Natural killer cell (primary cell): Measurements from ENCODE around the gene CDC27. TPM values are rescaled to one million over a fixed set of nuclear protein-coding genes. Genes with fewer than 3 reads are reported as not detected.

Source experiments
- ATAC-seq, 3 donors: fragments of 150-1000 bp in 2 of 3; fragments of 200-7000 bp in 1 of 3; cut with Tn5 transposase; 1 replicate in 1 of 3; 2 replicates in 2 of 3; pipeline ENCODE4 v1.10.0; 2021; ENCODE audit warnings: mild to moderate bottlenecking in 2 of 3, moderate library complexity in 2 of 3
- DNase-seq, 2 donors: peaks; one replicate each; pipeline versions ENCODE4 v3.0.0 to v3.0.0-alpha.2; 2013 to 2021; ENCODE audit warnings: mixed read lengths in 1 of 2
- H3K27ac ChIP-seq: one replicate; pipeline ENCODE4 v1.5.1; 2013; ENCODE audit warnings: mild to moderate bottlenecking, low read length
- H3K27me3 ChIP-seq: one replicate; pipeline ENCODE4 v1.6.1; 2013; ENCODE audit warnings: low read length; ENCODE audit not compliant: control insufficient read depth, insufficient read depth
- H3K36me3 ChIP-seq: one replicate; pipeline ENCODE4 v1.6.1; 2013; ENCODE audit warnings: low read length; ENCODE audit not compliant: control insufficient read depth, insufficient read depth
- H3K4me1 ChIP-seq: one replicate; pipeline ENCODE4 v1.6.1; 2013; ENCODE audit warnings: low read length; ENCODE audit not compliant: control insufficient read depth, insufficient read depth
- H3K4me3 ChIP-seq: one replicate; pipeline ENCODE4 v1.5.1; 2013; ENCODE audit warnings: low read length
- H3K9me3 ChIP-seq: one replicate; pipeline ENCODE4 v1.6.1; 2013; ENCODE audit warnings: low read length; ENCODE audit not compliant: control insufficient read depth, insufficient read depth
- H3K27ac Mint-ChIP-seq, 2 donors: one replicate each; pipeline ENCODE4 v1.8.0; 2022; ENCODE audit warnings: mild to moderate bottlenecking in 2 of 2, mixed read lengths in 2 of 2, moderate library complexity in 1 of 2
- H3K27me3 Mint-ChIP-seq, 2 donors: one replicate each; pipeline ENCODE4 v1.8.0; 2022; ENCODE audit warnings: low read depth in 2 of 2, mixed read lengths in 2 of 2
- H3K36me3 Mint-ChIP-seq: one replicate; pipeline ENCODE4 v1.8.0; 2022; ENCODE audit warnings: mixed read lengths
- H3K4me1 Mint-ChIP-seq, 2 donors: one replicate each; pipeline ENCODE4 v1.8.0; 2022; ENCODE audit warnings: mixed read lengths in 2 of 2
- H3K4me3 Mint-ChIP-seq: one replicate; pipeline ENCODE4 v1.8.0; 2022; ENCODE audit warnings: mild to moderate bottlenecking, moderate library complexity, mixed read lengths
- H3K9me3 Mint-ChIP-seq, 2 donors: one replicate each; pipeline ENCODE4 v1.8.0; 2022; ENCODE audit warnings: mixed read lengths in 2 of 2
- CTCF ChIP-seq: fragments of 200-600 bp; IDR thresholded peaks from one replicate; pipeline ENCODE4 v1.8.0; 2022; ENCODE audit warnings: antibody characterized with exemption
- WGBS: methylation state at CpG from one replicate; pipeline ENCODE4 v1.1.7; 2013; ENCODE audit warnings: missing lambda C conversion rate; ENCODE audit not compliant: insufficient coverage; 5-methylcytosine and 5-hydroxymethylcytosine counted together
- intact Hi-C: fragments of 100-400 bp; cut with micrococcal nuclease; formaldehyde crosslinking; loops from one replicate; pipeline ENCODE4 v1.14.2; 2022
- total RNA-seq, 4 donors: library from RNA; stranded (reverse); fragments of 120-200 nt in 1 of 4; gene quantifications; one replicate each; pipeline versions ENCODE4 v1.2.3 to v1.2.4, GENCODE V29; 2013 to 2022

CDC27 gene
- total RNA-seq, 3 donors from 2014 or later (not counting 1 experiment from before 2014, with no cell fraction given), result 77.3 to 87.3 (median 78.8) TPM

GRCh38 chr17:47235923-47236322 is 46.8 kb upstream of the CDC27 start:
- Histone ChIP-seq H3K27me3 (no peaks in the 10 kb centered on the region), H3K4me3 (no peak overlapping the region), H3K27ac (no peak overlapping the region), H3K4me1 (peaks cover 8% of the 10 kb centered on the region), H3K9me3 (peaks cover 5% of the 10 kb centered on the region), H3K36me3 (no peaks in the 10 kb centered on the region)
- WGBS, result 100% methylated on average over 1 of the region's 2 CpGs
- ATAC-seq, result no peak
- peaks cover 15 to 16% of the 10 kb centered on the region in 2 donors for H3K4me1 Mint-ChIP-seq
- intact Hi-C loops, result no loop called here
- no peak for DNase-seq
- no peak for TF ChIP-seq CTCF
- no peaks in the 10 kb centered on the region for H3K9me3 Mint-ChIP-seq
- no peaks in the 10 kb centered on the region for H3K27me3 Mint-ChIP-seq
- no peak overlapping the region for H3K27ac Mint-ChIP-seq
- H3K36me3 Mint-ChIP-seq, result no peaks in the 10 kb centered on the region
- H3K4me3 Mint-ChIP-seq, result no peak overlapping the region

DNA sequence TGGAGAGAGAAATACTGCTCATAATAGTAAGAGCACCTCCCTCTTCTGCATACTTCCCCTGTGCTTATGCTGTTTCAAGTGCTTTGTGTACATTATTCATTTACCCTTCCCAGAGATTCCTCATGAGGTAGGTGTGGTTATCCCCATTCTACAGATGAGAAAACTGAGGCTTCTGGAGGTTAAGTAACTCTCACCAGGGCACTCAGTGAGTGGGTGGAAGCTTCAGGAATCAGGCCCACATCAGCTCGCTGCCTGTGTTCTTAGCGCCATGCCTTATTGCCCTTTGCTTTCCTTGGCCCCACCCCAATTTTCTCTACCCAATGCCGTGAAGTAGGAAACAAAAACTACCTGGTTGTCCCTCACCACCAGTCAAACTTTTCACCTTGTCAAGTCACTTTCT is 46.4 kb upstream of the CDC27 start:
- no peaks in the 10 kb centered on the region for H3K36me3 Mint-ChIP-seq
- WGBS, result 98% methylated on average over 3 of the region's 3 CpGs
- ATAC-seq, result no peak

DNA sequence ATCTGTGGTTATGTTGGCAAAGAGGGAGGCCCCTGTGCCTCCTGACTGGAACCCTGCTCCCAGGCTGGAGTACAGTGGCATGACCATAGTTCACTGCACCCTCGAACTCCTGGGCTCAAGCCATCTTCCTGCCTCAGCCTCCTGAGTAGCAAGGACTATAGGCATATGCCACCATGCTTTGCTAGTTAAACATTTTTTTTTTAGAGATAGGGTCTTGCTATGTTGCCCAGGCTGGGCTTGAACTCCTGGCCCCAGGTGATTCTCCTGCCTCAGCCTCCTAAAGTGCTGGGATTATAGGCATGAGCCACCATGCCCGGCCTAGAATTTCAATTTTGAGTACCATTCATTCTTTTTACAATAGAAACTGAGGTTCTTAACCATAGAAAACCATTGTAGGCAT is 43.4 kb upstream of the CDC27 start:
- Histone ChIP-seq H3K4me3 (no peak overlapping the region), H3K9me3 (peaks cover 5% of the 10 kb centered on the region), H3K4me1 (peaks cover 9% of the 10 kb centered on the region), H3K27me3 (no peaks in the 10 kb centered on the region), H3K27ac (no peak overlapping the region), H3K36me3 (no peaks in the 10 kb centered on the region)
- intact Hi-C loops, result no loop called here
- H3K36me3 Mint-ChIP-seq, result no peaks in the 10 kb centered on the region
- WGBS, result 94% methylated on average over 2 of the region's 2 CpGs
- H3K27me3 Mint-ChIP-seq, result peaks cover 10 to 11% of the 10 kb centered on the region in 2 donors
- peaks cover 11 to 17% of the 10 kb centered on the region in 2 donors for H3K4me1 Mint-ChIP-seq
- no peak overlapping the region for H3K27ac Mint-ChIP-seq
- DNase-seq (no peak), ATAC-seq (no peak)
- no peaks in the 10 kb centered on the region for H3K9me3 Mint-ChIP-seq
- TF ChIP-seq CTCF, result no peak
- H3K4me3 Mint-ChIP-seq, result no peak overlapping the region

More for the DNA sequence above, 46.4 kb upstream of the CDC27 start:
- no peak for TF ChIP-seq CTCF
- Histone ChIP-seq H3K9me3 (peaks cover 5% of the 10 kb centered on the region), H3K36me3 (no peaks in the 10 kb centered on the region), H3K4me1 (peaks cover 8% of the 10 kb centered on the region), H3K27ac (no peak overlapping the region), H3K4me3 (no peak overlapping the region), H3K27me3 (no peaks in the 10 kb centered on the region)
- Mint-ChIP-seq H3K27ac (no peak overlapping the region), H3K4me3 (no peak overlapping the region), H3K27me3 (peaks cover 0 to 2% of the 10 kb centered on the region in 2 donors), H3K9me3 (no peaks in the 10 kb centered on the region), H3K4me1 (peaks cover 13 to 15% of the 10 kb centered on the region in 2 donors)
- DNase-seq, result no peak
- intact Hi-C loops, result no loop called here

- Mint-ChIP-seq H3K4me3 (no peak overlapping the region), H3K27ac (no peak overlapping the region), H3K4me1 (peaks cover 11 to 17% of the 10 kb centered on the region in 2 donors), H3K36me3 (no peaks in the 10 kb centered on the region), H3K27me3 (peaks cover 10 to 11% of the 10 kb centered on the region in 2 donors), H3K9me3 (no peaks in the 10 kb centered on the region)
- Histone ChIP-seq H3K4me1 (peaks cover 9% of the 10 kb centered on the region), H3K9me3 (no peaks in the 10 kb centered on the region), H3K36me3 (no peaks in the 10 kb centered on the region), H3K4me3 (no peak overlapping the region), H3K27me3 (no peaks in the 10 kb centered on the region), H3K27ac (no peak overlapping the region)
- no peak for TF ChIP-seq CTCF
- 72% methylated on average over 3 of the region's 3 CpGs for WGBS
- intact Hi-C loops, result no loop called here
- no peak for ATAC-seq
- DNase-seq, result no peak
Measured at GRCh38 chr17:47231866-47232265, 42.8 kb upstream of the CDC27 start.
